Neural progenitor cell (in vitro differentiated cells): Measurements from ENCODE around the gene JAZF1. TPM values are rescaled to one million over a fixed set of nuclear protein-coding genes. Genes with fewer than 3 reads are reported as not detected.

Experiments
- DNase-seq: peaks from one replicate; pipeline ENCODE4 v3.0.0-alpha.2; 2016; ENCODE audit warnings: low spot score
- H2AFZ ChIP-seq: fragments of 200-600 bp; sonication (generic); replicated peaks from 2 replicates; pipeline ENCODE4 v1.6.1; 2016; ENCODE audit warnings: antibody characterized with exemption
- H3F3A ChIP-seq: fragments of 200-600 bp; sonication (generic); 2 replicates; pipeline ENCODE4 v1.6.1; 2016; ENCODE audit warnings: antibody characterized with exemption, low read depth
- H3K27ac ChIP-seq: fragments of 200-600 bp; sonication (generic); 2 replicates; pipeline ENCODE4 v1.5.1; 2016; ENCODE audit warnings: mild to moderate bottlenecking
- H3K27me3 ChIP-seq: fragments of 200-600 bp; sonication (generic); 2 replicates; pipeline ENCODE4 v1.6.1; 2016; ENCODE audit warnings: mild to moderate bottlenecking, moderate library complexity
- H3K36me3 ChIP-seq: fragments of 200-600 bp; sonication (generic); 2 replicates; pipeline ENCODE4 v1.5.1; 2016
- H3K4me1 ChIP-seq: fragments of 200-600 bp; sonication (generic); 2 replicates; pipeline ENCODE4 v1.6.1; 2016; ENCODE audit warnings: mixed run types
- H3K4me2 ChIP-seq: fragments of 200-600 bp; sonication (generic); 2 replicates; pipeline ENCODE4 v1.6.1; 2016
- H3K4me3 ChIP-seq: fragments of 200-600 bp; sonication (generic); 2 replicates; pipeline ENCODE4 v1.5.1; 2016
- H3K79me2 ChIP-seq: fragments of 200-600 bp; sonication (generic); 2 replicates; pipeline ENCODE4 v1.6.1; 2016; ENCODE audit warnings: low read depth
- H3K9ac ChIP-seq: fragments of 200-600 bp; sonication (generic); 2 replicates; pipeline ENCODE4 v1.6.1; 2016
- H3K9me3 ChIP-seq: fragments of 200-600 bp; sonication (generic); 2 replicates; pipeline ENCODE4 v1.5.1; 2016; ENCODE audit warnings: low read depth
- H4K20me1 ChIP-seq: fragments of 200-600 bp; sonication (generic); 2 replicates; pipeline ENCODE4 v1.6.1; 2016; ENCODE audit warnings: low read depth
- H3K27ac Mint-ChIP-seq: 3 replicates; pipeline ENCODE4 v1.8.0; 2021; ENCODE audit warnings: mixed read lengths
- H3K27me3 Mint-ChIP-seq: 2 replicates; pipeline ENCODE4 v1.8.0; 2022; ENCODE audit warnings: low read depth, mild to moderate bottlenecking, inconsistent platforms, moderate library complexity, mixed read lengths; ENCODE audit not compliant: insufficient read depth
- H3K36me3 Mint-ChIP-seq: 3 replicates; pipeline ENCODE4 v1.8.0; 2021; ENCODE audit warnings: mixed read lengths
- H3K4me1 Mint-ChIP-seq: 3 replicates; pipeline ENCODE4 v1.8.0; 2021; ENCODE audit warnings: mixed read lengths
- H3K4me3 Mint-ChIP-seq: 3 replicates; pipeline ENCODE4 v1.8.0; 2021; ENCODE audit warnings: mild to moderate bottlenecking, moderate library complexity, mixed read lengths
- H3K9me3 Mint-ChIP-seq: 3 replicates; pipeline ENCODE4 v1.8.0; 2020; ENCODE audit warnings: mixed read lengths
- CTCF ChIP-seq: fragments of 200-600 bp; sonication (generic); IDR thresholded peaks from 2 replicates; pipeline ENCODE4 v1.5.1; 2017; ENCODE audit warnings: antibody characterized with exemption, mild to moderate bottlenecking
- EZH2 ChIP-seq: fragments of 200-600 bp; sonication (generic); IDR thresholded peaks from 2 replicates; pipeline ENCODE4 v1.6.1; 2017; ENCODE audit warnings: antibody characterized with exemption, mild to moderate bottlenecking, moderate library complexity
- EZH2phosphoT487 ChIP-seq: fragments of 200-600 bp; sonication (generic); IDR thresholded peaks from 2 replicates; pipeline ENCODE4 v1.6.1; 2017; ENCODE audit warnings: antibody characterized with exemption
- total RNA-seq: library from RNA; depleted of rRNA; stranded (reverse); fragments of >200 nt; gene quantifications from 2 replicates; pipeline ENCODE4 v1.2.3, GENCODE V29; 2015; ENCODE audit warnings: low replicate concordance

The JAZF1 gene
- total RNA-seq, 1 donor from 2014 or later: 3.1 TPM

GRCh38 chr7:27866256-27866655 is 314.3 kb downstream of the JAZF1 start:
- Mint-ChIP-seq H3K27ac (no peak overlapping the region), H3K9me3 (peaks cover 2% of the 10 kb centered on the region)
- H3K27ac ChIP-seq: no peak overlapping the region

DNA sequence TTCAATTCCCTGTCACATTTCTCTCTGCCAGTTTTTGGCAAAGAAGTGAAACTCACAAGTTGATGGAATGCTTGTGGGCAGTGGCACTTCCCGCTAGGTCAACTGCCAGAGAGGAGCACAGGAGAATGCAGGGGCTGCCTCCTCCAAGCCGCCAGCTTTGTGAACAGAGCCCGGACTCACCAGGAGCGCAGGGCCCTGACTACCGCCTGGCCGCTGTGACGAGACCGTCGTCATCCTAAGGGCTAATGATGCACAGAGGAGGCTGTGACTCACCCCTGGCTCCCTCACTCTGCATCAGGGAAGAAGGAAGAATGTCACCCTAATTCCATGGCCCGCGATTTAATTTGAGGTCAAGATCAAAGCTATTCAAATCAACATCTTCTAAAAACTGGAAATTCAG is 316.7 kb downstream of the JAZF1 start:
- no peak overlapping the region for H2AFZ ChIP-seq
- H3K9ac ChIP-seq: no peak overlapping the region
- Mint-ChIP-seq H3K4me1 (peaks cover 16% of the 10 kb centered on the region), H3K36me3 (no peaks in the 10 kb centered on the region), H3K27me3 (peaks cover 2% of the 10 kb centered on the region), H3K4me3 (no peak overlapping the region), H3K9me3 (no peaks in the 10 kb centered on the region), H3K27ac (no peak overlapping the region)
- H3K4me2 ChIP-seq: no peak overlapping the region
- H3K4me3 ChIP-seq: no peak overlapping the region
- no peaks in the 10 kb centered on the region for H3K4me1 ChIP-seq
- no peaks in the 10 kb centered on the region for H3K9me3 ChIP-seq
- peak; percentile 25 for DNase-seq
- TF ChIP-seq EZH2: no peak
- no peak for TF ChIP-seq CTCF
- H3K36me3 ChIP-seq: no peaks in the 10 kb centered on the region
- no peaks in the 10 kb centered on the region for H4K20me1 ChIP-seq
- no peaks in the 10 kb centered on the region for H3F3A ChIP-seq
- H3K27ac ChIP-seq: no peak overlapping the region
- no peaks in the 10 kb centered on the region for H3K79me2 ChIP-seq
- H3K27me3 ChIP-seq: no peaks in the 10 kb centered on the region

More at GRCh38 chr7:27866256-27866655, 314.3 kb downstream of the JAZF1 start:
- Mint-ChIP-seq H3K4me1 (peaks cover 16% of the 10 kb centered on the region), H3K4me3 (no peak overlapping the region), H3K27me3 (peaks cover 2% of the 10 kb centered on the region), H3K36me3 (no peaks in the 10 kb centered on the region)
- TF ChIP-seq EZH2 (no peak), CTCF (no peak), EZH2phosphoT487 (no peak)
- Histone ChIP-seq H3F3A (no peaks in the 10 kb centered on the region), H3K9me3 (no peaks in the 10 kb centered on the region), H3K4me3 (no peak overlapping the region), H3K36me3 (no peaks in the 10 kb centered on the region), H3K27me3 (no peaks in the 10 kb centered on the region), H3K4me1 (no peaks in the 10 kb centered on the region), H3K79me2 (no peaks in the 10 kb centered on the region), H3K9ac (no peak overlapping the region), H3K4me2 (no peak overlapping the region), H4K20me1 (no peaks in the 10 kb centered on the region), H2AFZ (no peak overlapping the region)
- no peak for DNase-seq

DNA sequence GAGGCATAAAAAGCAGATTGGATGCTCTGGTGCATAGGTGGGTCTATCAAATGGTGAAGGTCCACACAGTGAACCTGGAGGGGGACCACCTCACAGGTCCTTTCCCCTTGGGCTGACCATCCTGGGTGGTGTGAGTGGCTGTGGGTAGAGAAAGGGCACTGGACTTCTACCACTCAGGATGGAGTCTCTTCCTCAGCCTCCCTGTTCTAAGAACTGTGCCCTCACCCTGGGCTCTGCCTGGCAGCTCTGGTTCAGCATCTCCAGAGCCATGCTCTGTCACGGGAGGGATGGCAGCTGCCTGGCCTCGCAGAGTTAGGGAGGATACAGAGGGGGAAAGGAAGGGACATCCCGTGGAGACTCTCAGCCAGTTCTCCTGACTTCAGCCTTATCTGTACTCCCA is 318.8 kb downstream of the JAZF1 start:
- Histone ChIP-seq H3K27me3 (no peaks in the 10 kb centered on the region), H3K79me2 (no peaks in the 10 kb centered on the region), H3K36me3 (no peaks in the 10 kb centered on the region), H3K9ac (no peak overlapping the region), H3K4me2 (no peak overlapping the region), H3F3A (no peaks in the 10 kb centered on the region), H3K27ac (no peak overlapping the region), H2AFZ (no peak overlapping the region), H3K4me1 (no peaks in the 10 kb centered on the region), H3K9me3 (no peaks in the 10 kb centered on the region), H3K4me3 (no peak overlapping the region), H4K20me1 (no peaks in the 10 kb centered on the region)
- H3K36me3 Mint-ChIP-seq: no peaks in the 10 kb centered on the region
- H3K9me3 Mint-ChIP-seq: peaks cover 9% of the 10 kb centered on the region
- peaks cover 2% of the 10 kb centered on the region for H3K27me3 Mint-ChIP-seq
- H3K27ac Mint-ChIP-seq: no peak overlapping the region
- DNase-seq: no peak
- H3K4me3 Mint-ChIP-seq: no peak overlapping the region
- peaks cover 13% of the 10 kb centered on the region for H3K4me1 Mint-ChIP-seq
- TF ChIP-seq CTCF: no peak
- no peak for TF ChIP-seq EZH2phosphoT487
- no peak for TF ChIP-seq EZH2
